MM.1S (cell line): ENCODE results near the gene CCDC81.

Experiments used
- CTCF ChIP-seq: fragments of 300-600 bp; sonication (generic); IDR thresholded peaks from 2 replicates; pipeline ENCODE4 v1.5.1; 2016; ENCODE audit warnings: antibody characterized with exemption, low read length, mixed read lengths
- EZH2 ChIP-seq: fragments of 300-600 bp; sonication (generic); optimal IDR thresholded peaks from 2 replicates; pipeline ENCODE3; 2017; ENCODE audit warnings: low read depth, mild to moderate bottlenecking, antibody characterized with exemption, low read length, mixed read lengths
- EZH2phosphoT487 ChIP-seq: fragments of 300-600 bp; sonication (generic); IDR thresholded peaks from 2 replicates; pipeline ENCODE4 v1.6.1; 2018; ENCODE audit warnings: antibody characterized with exemption, low read length

DNA sequence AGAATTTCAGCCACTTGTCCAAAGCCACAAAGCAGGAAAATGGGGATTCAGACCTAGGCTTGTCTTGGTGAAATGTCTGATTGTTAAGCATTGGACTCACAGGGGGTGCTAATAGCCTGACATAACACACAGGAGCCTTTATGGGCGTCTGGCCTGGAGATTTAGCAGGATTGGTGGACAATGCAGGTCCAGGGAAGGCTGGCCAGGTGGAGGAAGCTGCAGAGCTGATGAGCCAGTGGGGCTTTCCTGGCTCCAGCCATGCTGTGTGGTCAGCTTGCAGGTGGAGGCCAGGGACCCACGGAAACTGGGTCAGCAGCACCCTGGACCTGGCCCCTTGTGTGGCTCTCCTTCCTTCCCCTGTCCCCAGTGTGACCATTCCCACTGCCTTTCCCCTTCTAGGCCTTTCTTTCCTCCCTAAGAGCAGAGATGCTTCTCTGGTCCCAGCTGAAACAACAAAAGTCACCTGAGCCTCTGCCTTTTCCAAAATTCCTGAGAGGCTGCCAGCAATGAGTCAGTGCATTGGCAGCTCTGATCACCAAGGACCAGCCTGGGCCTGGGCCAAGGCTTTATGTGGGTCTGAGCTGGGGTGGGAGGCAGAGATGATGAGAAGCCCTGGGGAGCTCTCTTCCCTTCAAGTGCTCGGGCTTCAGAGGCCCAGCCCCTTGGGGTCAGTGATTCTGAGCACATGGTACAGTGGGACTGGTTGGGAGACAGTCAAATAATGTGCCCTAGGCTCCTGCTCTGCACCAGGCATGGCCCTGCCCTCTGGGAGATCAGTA, 85.2 kb downstream of the CCDC81 start:
- no peak for TF ChIP-seq CTCF
- no peak for TF ChIP-seq EZH2
- no peak for TF ChIP-seq EZH2phosphoT487
